ENCODE results near the gene TMX2. TPM values are rescaled to one million over a fixed set of nuclear protein-coding genes. Genes with fewer than 3 reads are reported as not detected.

Gene TMX2
- polyA plus RNA-seq, 1 donor (not counting 4 experiments of a cell fraction or from before 2014, with no cell fraction given): 92.8 TPM

- no peak overlapping the region for H3K9ac ChIP-seq (ENCODE audit: control insufficient read depth, extremely low read depth, insufficient read depth, low read length)
- peaks cover 8% of the 10 kb centered on the region for H3K4me1 ChIP-seq (ENCODE audit: control insufficient read depth, extremely low read depth, insufficient read depth, low read length)
- H4K20me1 ChIP-seq (ENCODE audit: control insufficient read depth, extremely low read depth, insufficient read depth, low read length): no peaks in the 10 kb centered on the region
- no peak for DNase-seq (ENCODE audit: low read depth, low spot score)
- peaks cover 16% of the 10 kb centered on the region for H3K79me2 ChIP-seq (ENCODE audit: control insufficient read depth, insufficient read depth, low read length)
- no peak overlapping the region for H2AFZ ChIP-seq (ENCODE audit: control insufficient read depth, low read length)
- no peaks in the 10 kb centered on the region for H3K9me3 ChIP-seq (ENCODE audit: control insufficient read depth, low read depth, low read length)
- TF ChIP-seq EZH2 (IDR thresholded peaks at IDR 0.05; ENCODE audit: low read length) (no peak), CTCF (optimal IDR thresholded peaks at IDR 0.05 in 1 of 3, IDR thresholded peaks at IDR 0.05 in 1 of 3, conservative IDR thresholded peaks at IDR 0.05 in 1 of 3; ENCODE audit: extremely low read depth in 1 of 3, insufficient read depth in 2 of 3, low read length in 3 of 3) (no peak)
- H3K27me3 ChIP-seq (ENCODE audit: control insufficient read depth, extremely low read depth, insufficient read depth, low read length): no peaks in the 10 kb centered on the region
- H3K4me3 ChIP-seq (ENCODE audit: control insufficient read depth in 2 of 3, extremely low read depth in 1 of 3, insufficient read depth in 2 of 3, low read depth in 1 of 3, low read length in 3 of 3): no peak overlapping the region
- FAIRE-seq: no peak
- no peaks in the 10 kb centered on the region for H3K9me1 ChIP-seq (ENCODE audit: control insufficient read depth, extremely low read depth, insufficient read depth, low read length)
- dilution Hi-C loops (cut with MboI; ENCODE audit: extremely low pct_ligation_motif_present, low sequenced_read_pairs): no loop called here
- H3K27ac ChIP-seq (ENCODE audit: control insufficient read depth, insufficient read depth, low read length): no peak overlapping the region
- peaks cover 15 to 16% of the 10 kb centered on the region in 2 experiments for H3K36me3 ChIP-seq (ENCODE audit: control insufficient read depth in 2 of 2, extremely low read depth in 1 of 2, insufficient read depth in 2 of 2, low read length in 2 of 2)
- no peak overlapping the region for H3K4me2 ChIP-seq (ENCODE audit: control insufficient read depth, extremely low read depth, insufficient read depth, low read depth, low read length)
These were observed 32.0 kb downstream of the TMX2 start for GRCh38 chr11:57744357-57744756.

- Histone ChIP-seq H3K27me3 (ENCODE audit: control insufficient read depth, extremely low read depth, insufficient read depth, low read length) (no peaks in the 10 kb centered on the region), H3K4me3 (ENCODE audit: control insufficient read depth in 2 of 3, extremely low read depth in 1 of 3, insufficient read depth in 2 of 3, low read depth in 1 of 3, low read length in 3 of 3) (no peak overlapping the region), H4K20me1 (ENCODE audit: control insufficient read depth, extremely low read depth, insufficient read depth, low read length) (no peaks in the 10 kb centered on the region), H3K36me3 (ENCODE audit: control insufficient read depth in 2 of 2, extremely low read depth in 1 of 2, insufficient read depth in 2 of 2, low read length in 2 of 2) (peaks cover 15 to 16% of the 10 kb centered on the region in 2 experiments), H3K79me2 (ENCODE audit: control insufficient read depth, insufficient read depth, low read length) (peaks cover 16% of the 10 kb centered on the region), H3K4me1 (ENCODE audit: control insufficient read depth, extremely low read depth, insufficient read depth, low read length) (peaks cover 8% of the 10 kb centered on the region), H3K9ac (ENCODE audit: control insufficient read depth, extremely low read depth, insufficient read depth, low read length) (no peak overlapping the region), H2AFZ (ENCODE audit: control insufficient read depth, low read length) (no peak overlapping the region), H3K9me3 (ENCODE audit: control insufficient read depth, low read depth, low read length) (no peaks in the 10 kb centered on the region), H3K4me2 (ENCODE audit: control insufficient read depth, extremely low read depth, insufficient read depth, low read depth, low read length) (no peak overlapping the region), H3K27ac (ENCODE audit: control insufficient read depth, insufficient read depth, low read length) (no peak overlapping the region), H3K9me1 (ENCODE audit: control insufficient read depth, extremely low read depth, insufficient read depth, low read length) (no peaks in the 10 kb centered on the region)
- DNase-seq (ENCODE audit: low read depth, low spot score) (no peak), FAIRE-seq (no peak)
- no peak for TF ChIP-seq CTCF (optimal IDR thresholded peaks at IDR 0.05 in 1 of 3, IDR thresholded peaks at IDR 0.05 in 1 of 3, conservative IDR thresholded peaks at IDR 0.05 in 1 of 3; ENCODE audit: extremely low read depth in 1 of 3, insufficient read depth in 2 of 3, low read length in 3 of 3)
- TF ChIP-seq EZH2 (IDR thresholded peaks at IDR 0.05; ENCODE audit: low read length): no peak
- dilution Hi-C loops (cut with MboI; ENCODE audit: extremely low pct_ligation_motif_present, low sequenced_read_pairs): no loop called here
These were observed 32.8 kb downstream of the TMX2 start for GRCh38 chr11:57745206-57745605.

All from keratinocyte (primary cell).